Fibroblast of lung (primary cell): Measurements from ENCODE around the gene CRACDL. TPM values are rescaled to one million over a fixed set of nuclear protein-coding genes. Genes with fewer than 3 reads are reported as not detected.

Experiments
- DNase-seq, 2 donors: peaks; one replicate each; pipeline versions ENCODE4 v3.0.0 to v3.0.0-alpha.2; 2010; ENCODE audit warnings: low read depth in 2 of 2
- H2AFZ ChIP-seq: 2 replicates; pipeline ENCODE4 v1.5.1; 2012; ENCODE audit warnings: low read length, control low read depth, inconsistent platforms
- H3K27ac ChIP-seq: 2 replicates; pipeline ENCODE4 v1.5.1; 2011; ENCODE audit warnings: low read length, control low read depth; ENCODE audit not compliant: insufficient read depth
- H3K27me3 ChIP-seq: 2 replicates; pipeline ENCODE4 v1.5.1; 2011; ENCODE audit warnings: mild to moderate bottlenecking, low read length; ENCODE audit not compliant: control insufficient read depth, insufficient read depth
- H3K36me3 ChIP-seq: 2 replicates; pipeline ENCODE4 v1.5.1; 2011; ENCODE audit warnings: low read length; ENCODE audit not compliant: control insufficient read depth, insufficient read depth
- H3K4me1 ChIP-seq: 2 replicates; pipeline ENCODE4 v1.5.1; 2011; ENCODE audit warnings: low read length; ENCODE audit not compliant: control insufficient read depth, insufficient read depth; ENCODE audit errors: extremely low read depth
- H3K4me2 ChIP-seq: 2 replicates; pipeline ENCODE4 v1.5.1; 2011; ENCODE audit warnings: low read length, control low read depth; ENCODE audit not compliant: insufficient read depth; ENCODE audit errors: extremely low read depth
- H3K4me3 ChIP-seq, 4 experiments: fragments of 200-600 bp in 1 of 4; sonication (generic) in 1 of 4; replicated peaks in 1 of 4; 2 replicates each; pipeline ENCODE4 v1.5.1; 2011 to 2016; ENCODE audit warnings: low read length in 4 of 4, low read depth in 3 of 4, mild to moderate bottlenecking in 3 of 4, control low read depth in 2 of 4, inconsistent platforms in 1 of 4, mixed read lengths in 1 of 4; ENCODE audit not compliant: insufficient read depth in 1 of 4; ENCODE audit errors: control extremely low read depth in 1 of 4
- H3K79me2 ChIP-seq: 2 replicates; pipeline ENCODE4 v1.5.1; 2012; ENCODE audit warnings: mild to moderate bottlenecking, low read length, inconsistent platforms; ENCODE audit not compliant: control insufficient read depth, insufficient read depth
- H3K9ac ChIP-seq: 2 replicates; pipeline ENCODE4 v1.5.1; 2011; ENCODE audit warnings: mild to moderate bottlenecking, low read length, control low read depth; ENCODE audit not compliant: insufficient read depth
- H3K9me3 ChIP-seq: 2 replicates; pipeline ENCODE4 v1.5.1; 2012; ENCODE audit warnings: low read depth, low read length; ENCODE audit not compliant: control insufficient read depth, insufficient read depth
- H4K20me1 ChIP-seq: 2 replicates; pipeline ENCODE4 v1.5.1; 2011; ENCODE audit warnings: low read length; ENCODE audit not compliant: control insufficient read depth, insufficient read depth; ENCODE audit errors: extremely low read depth
- CTCF ChIP-seq, 2 donors: IDR thresholded peaks in 1 of 2; conservative IDR thresholded peaks in 1 of 2; 1 replicate in 1 of 2; 2 replicates in 1 of 2; pipeline ENCODE4 v1.5.1; 2011 to 2012; ENCODE audit warnings: low read length in 2 of 2, control low read depth in 1 of 2, inconsistent platforms in 1 of 2, low read depth in 1 of 2, mild to moderate bottlenecking in 1 of 2
- EZH2 ChIP-seq: IDR thresholded peaks from 2 replicates; pipeline ENCODE4 v1.5.1; 2012; ENCODE audit warnings: low read length, control low read depth, mild to moderate bottlenecking; ENCODE audit errors: missing control alignments
- polyA plus RNA-seq, 2 donors: library from polyadenylated mRNA; depleted of rRNA in 1 of 2; stranded (reverse) in 1 of 2; unstranded in 1 of 2; fragments of >200 nt; gene quantifications; 2 replicates each; pipeline ENCODE4 v1.2.1, GENCODE V29; 2011 to 2012; ENCODE audit warnings: missing spikeins in 1 of 2
- total RNA-seq: library from RNA; depleted of rRNA; stranded (reverse); fragments of >200 nt; gene quantifications from 2 replicates; pipeline ENCODE4 v1.2.1, GENCODE V29; 2014

CRACDL gene
- total and polyA plus RNA-seq, 2 donors (not counting 1 experiment from before 2014, with no cell fraction given), result not detected

DNA sequence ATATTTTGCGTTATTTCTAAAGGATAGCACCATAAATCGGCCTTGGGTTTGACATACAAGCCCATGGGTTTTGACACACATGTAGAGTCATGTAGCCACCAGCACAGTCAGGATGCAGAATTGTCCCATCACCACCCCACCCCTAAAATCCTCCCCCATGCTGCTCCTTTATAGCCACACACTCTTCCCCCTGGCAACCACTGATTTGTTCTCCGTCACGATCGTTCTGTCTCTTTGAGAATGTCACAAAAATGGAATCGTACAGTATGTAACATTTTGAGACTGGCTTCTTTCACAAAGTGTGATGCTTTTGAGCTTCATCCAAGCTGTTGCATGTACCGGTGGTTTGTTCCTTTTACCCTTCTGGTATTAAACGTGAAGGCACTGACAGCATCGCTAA is 39.1 kb downstream of the CRACDL start:
- TF ChIP-seq EZH2 (no peak), CTCF (conservative IDR thresholded peaks at IDR 0.05 in 1 of 2, IDR thresholded peaks at IDR 0.05 in 1 of 2; ENCODE audit: low read depth in 1 of 2, low read length in 2 of 2) (no peak)
- H3K4me1 ChIP-seq, result no peaks in the 10 kb centered on the region
- no peak overlapping the region for H2AFZ ChIP-seq
- no peak for DNase-seq
- H3K9me3 ChIP-seq, result no peaks in the 10 kb centered on the region
- H3K27me3 ChIP-seq, result peaks cover 2% of the 10 kb centered on the region
- no peak overlapping the region for H3K4me2 ChIP-seq
- H3K27ac ChIP-seq, result no peak overlapping the region
- H3K36me3 ChIP-seq, result no peaks in the 10 kb centered on the region
- H4K20me1 ChIP-seq, result no peaks in the 10 kb centered on the region
- no peak overlapping the region for H3K4me3 ChIP-seq
- H3K79me2 ChIP-seq, result no peaks in the 10 kb centered on the region
- no peak overlapping the region for H3K9ac ChIP-seq

DNA sequence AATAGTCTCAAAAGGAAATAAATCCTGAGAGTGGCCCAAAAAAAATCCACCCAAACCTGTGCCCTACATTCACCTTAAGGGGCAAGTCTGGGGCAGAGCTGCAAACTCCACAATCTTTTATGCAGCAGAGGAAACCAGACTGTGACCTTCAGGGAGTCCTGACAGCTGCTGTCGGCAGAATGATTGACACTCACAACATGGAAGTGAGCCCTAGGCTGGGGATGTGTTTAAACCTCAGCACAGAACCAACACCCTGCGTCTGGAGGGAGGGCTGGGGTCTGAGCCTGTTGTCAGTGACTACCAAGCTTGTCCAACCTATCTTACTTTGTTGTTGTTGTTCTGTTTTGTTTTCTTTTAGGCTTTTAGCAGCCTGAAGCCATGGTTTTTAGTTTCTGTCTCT is 39.6 kb downstream of the CRACDL start:
- H3K79me2 ChIP-seq, result no peaks in the 10 kb centered on the region
- no peak overlapping the region for H3K4me2 ChIP-seq
- H3K4me1 ChIP-seq, result no peaks in the 10 kb centered on the region
- no peak overlapping the region for H3K27ac ChIP-seq
- no peak for TF ChIP-seq EZH2
- no peak for TF ChIP-seq CTCF (conservative IDR thresholded peaks at IDR 0.05 in 1 of 2, IDR thresholded peaks at IDR 0.05 in 1 of 2; ENCODE audit: low read depth in 1 of 2, low read length in 2 of 2)
- H4K20me1 ChIP-seq, result no peaks in the 10 kb centered on the region
- H3K27me3 ChIP-seq, result peaks cover 2% of the 10 kb centered on the region
- H3K9ac ChIP-seq, result no peak overlapping the region
- H3K9me3 ChIP-seq, result no peaks in the 10 kb centered on the region
- H3K36me3 ChIP-seq, result no peaks in the 10 kb centered on the region
- no peak overlapping the region for H2AFZ ChIP-seq
- DNase-seq, result no peak
- no peak overlapping the region for H3K4me3 ChIP-seq

DNA sequence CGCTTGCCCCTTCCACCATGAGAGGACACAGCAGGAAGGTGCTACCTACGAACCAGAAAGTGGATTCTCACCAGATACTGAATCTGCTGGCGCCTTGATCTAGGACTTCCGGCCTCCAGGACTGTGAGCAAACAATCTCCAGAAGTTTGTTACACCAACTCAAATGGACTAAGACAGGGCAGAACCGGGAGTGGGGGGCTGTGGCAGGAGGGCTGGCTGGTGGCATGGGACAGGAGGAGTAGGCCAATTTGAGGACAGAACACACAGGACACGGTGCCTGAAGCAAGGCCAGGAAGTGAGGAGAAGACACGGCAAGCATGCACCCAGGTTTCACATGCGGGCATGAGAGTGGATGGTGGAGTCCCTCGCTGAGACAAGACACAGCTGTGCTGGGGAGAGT is 40.1 kb downstream of the CRACDL start:
- H2AFZ ChIP-seq, result no peak overlapping the region
- no peak overlapping the region for H3K4me2 ChIP-seq
- H4K20me1 ChIP-seq, result no peaks in the 10 kb centered on the region
- no peaks in the 10 kb centered on the region for H3K36me3 ChIP-seq
- H3K4me1 ChIP-seq, result no peaks in the 10 kb centered on the region
- no peak overlapping the region for H3K9ac ChIP-seq
- TF ChIP-seq EZH2, result no peak
- TF ChIP-seq CTCF (conservative IDR thresholded peaks at IDR 0.05 in 1 of 2, IDR thresholded peaks at IDR 0.05 in 1 of 2; ENCODE audit: low read depth in 1 of 2, low read length in 2 of 2), result no peak
- H3K9me3 ChIP-seq, result no peaks in the 10 kb centered on the region
- no peak for DNase-seq
- no peaks in the 10 kb centered on the region for H3K79me2 ChIP-seq
- no peak overlapping the region for H3K27ac ChIP-seq
- peaks cover 2% of the 10 kb centered on the region for H3K27me3 ChIP-seq
- H3K4me3 ChIP-seq, result no peak overlapping the region
